D341Med (cell line): ENCODE results near the gene HS3ST5.
"Not testable (repeated sequence)": the region's sequence is repeated elsewhere in the genome, so short reads cannot be mapped to it uniquely, and the experiment has no call there.

Source experiments
- DNase-seq: peaks from one replicate; pipeline ENCODE4 v3.0.0; 2012; ENCODE audit warnings: low spot score

HS3ST5 gene

DNA sequence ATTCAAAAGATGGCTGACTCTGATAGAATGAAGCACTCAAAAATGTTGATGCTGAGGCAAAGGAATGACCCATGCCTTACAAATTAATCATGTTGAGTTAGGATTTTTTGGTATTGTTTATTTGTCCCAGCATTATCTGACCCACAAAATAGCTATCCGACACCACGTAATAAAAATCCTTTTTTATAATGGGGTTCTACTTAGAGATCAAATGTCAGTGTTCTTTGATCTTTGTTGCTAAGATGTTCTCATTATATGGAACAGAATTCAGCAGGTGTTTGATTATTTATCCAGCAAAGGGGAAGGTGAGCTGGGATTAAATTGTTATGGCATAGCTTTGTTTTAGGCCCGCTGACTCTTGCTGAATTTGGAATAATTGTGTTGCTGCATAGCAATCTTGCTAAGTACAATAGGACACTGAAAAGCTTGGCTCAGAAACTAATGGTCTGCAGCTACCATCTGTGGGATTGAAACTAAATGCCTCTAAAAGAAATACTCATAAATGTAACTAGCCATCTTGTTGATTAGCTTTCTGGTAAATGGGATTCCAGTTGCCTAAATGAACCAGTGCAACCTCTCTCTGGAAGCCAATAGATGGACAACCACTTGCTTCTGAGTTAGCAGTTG, 191.6 kb downstream of the HS3ST5 start:
- DNase-seq: no peak

GRCh38 chr6:114149182-114149581, 193.6 kb downstream of the HS3ST5 start:
- not testable (repeated sequence) for DNase-seq

DNA sequence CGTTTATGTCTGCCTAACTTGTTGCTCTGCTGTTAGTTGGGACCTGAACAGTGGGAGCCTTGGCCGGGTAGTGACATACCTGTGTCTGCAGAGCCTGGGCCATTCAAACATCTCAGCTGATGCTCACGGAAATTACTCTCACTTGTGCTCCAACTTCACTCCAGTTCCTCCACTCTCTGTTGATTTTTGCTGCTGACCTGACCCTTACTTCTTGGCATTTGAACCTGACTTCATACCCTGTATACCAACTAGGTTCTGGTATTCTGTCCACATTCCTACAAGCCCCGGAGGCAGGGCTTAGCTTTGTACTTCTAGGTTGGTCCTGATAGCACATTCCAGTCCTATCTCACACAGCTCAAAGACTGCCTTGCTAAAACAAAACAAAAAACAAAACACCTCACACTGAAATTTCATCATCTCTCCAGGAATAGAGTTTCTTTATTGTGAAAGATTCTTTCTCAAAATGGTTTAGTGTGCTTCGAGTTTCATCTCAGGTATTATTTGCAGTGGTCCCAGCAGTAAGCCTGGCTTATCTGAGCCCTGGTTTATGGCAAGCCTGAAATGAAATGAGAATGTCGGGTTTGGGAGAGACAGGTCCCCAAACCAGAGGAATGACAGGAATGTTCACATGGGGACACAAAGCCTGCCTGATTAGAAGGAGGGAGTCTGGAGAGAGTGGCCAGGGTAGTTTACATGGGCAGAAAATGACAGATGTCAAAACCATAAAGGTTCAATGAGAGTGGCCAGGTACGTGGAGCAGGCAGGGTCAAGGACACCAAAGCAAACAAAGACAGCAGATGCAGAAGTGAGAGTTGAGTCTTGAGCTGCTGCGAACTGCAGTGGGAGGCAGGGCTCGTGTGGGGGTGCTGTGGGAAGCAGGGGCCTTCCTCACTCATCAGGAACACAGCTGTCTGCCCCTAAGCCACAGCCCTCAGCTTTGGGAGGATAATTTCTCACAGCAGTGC, 197.7 kb downstream of the HS3ST5 start:
- no peak for DNase-seq

DNA sequence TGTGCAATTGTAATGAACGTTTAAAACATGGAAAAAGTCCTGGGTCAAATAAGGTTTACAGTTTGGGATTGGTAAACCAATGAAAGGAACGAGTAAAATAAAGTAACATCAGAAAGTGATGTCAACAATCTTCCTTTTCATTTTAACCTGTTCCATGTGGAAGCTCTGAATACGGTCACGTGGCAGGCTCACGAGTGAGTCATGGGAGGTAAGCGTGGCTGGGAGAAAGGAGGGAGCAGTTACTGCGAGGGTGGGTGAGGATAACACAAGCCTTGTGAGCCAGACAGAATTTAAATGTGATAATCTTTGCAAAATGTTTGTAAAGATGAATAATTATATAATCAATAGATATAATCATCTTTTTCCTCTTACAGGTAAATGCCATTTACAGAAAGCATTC, 200.6 kb downstream of the HS3ST5 start:
- DNase-seq: no peak

- DNase-seq: no peak
These were observed 202.4 kb downstream of the HS3ST5 start for GRCh38 chr6:114140416-114140815.

- DNase-seq: no peak
These were observed 204.1 kb downstream of the HS3ST5 start for GRCh38 chr6:114138577-114139248.

DNA sequence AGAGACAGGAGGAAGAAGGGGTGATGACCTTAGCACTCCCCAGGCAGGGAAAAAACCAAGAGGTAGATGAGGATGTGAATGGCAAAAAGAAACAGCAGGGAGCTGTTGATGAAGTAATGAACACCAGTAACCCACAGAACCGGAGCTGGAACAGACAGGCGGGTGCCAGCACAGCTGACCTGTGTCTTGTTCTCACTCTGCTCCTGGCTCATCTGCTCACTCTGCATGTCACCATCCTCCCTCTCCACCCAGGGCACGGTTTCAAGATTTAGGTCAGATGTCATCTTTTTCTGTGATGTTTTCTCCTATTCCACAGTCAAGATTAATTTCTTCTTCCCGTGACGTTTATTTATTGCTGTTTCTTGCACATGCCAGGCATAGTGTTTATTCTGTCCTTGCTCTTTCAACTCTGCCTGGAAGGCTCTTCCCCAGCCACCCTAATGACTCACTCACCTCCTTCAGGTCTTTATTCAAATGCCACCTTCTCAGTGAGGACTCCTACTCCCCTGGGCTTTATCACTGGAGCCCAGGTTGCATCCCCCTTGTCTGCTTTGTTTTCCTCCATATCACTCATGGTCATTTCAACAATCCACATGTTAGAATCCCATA, 207.4 kb downstream of the HS3ST5 start:
- DNase-seq: no peak

GRCh38 chr6:114133816-114134215, 209.0 kb downstream of the HS3ST5 start:
- no peak for DNase-seq

- DNase-seq: no peak
These were observed 210.9 kb downstream of the HS3ST5 start for GRCh38 chr6:114131945-114132344.

- DNase-seq: no peak
These were observed 217.2 kb downstream of the HS3ST5 start for GRCh38 chr6:114125576-114125975.

- DNase-seq: no peak
These were observed 220.7 kb downstream of the HS3ST5 start for GRCh38 chr6:114121913-114122662.

- DNase-seq: no peak
These were observed 223.8 kb downstream of the HS3ST5 start for GRCh38 chr6:114119056-114119455.

- no peak for DNase-seq
These were observed 227.2 kb downstream of the HS3ST5 start for GRCh38 chr6:114115652-114116051.

- peak; percentile 59 for DNase-seq
These were observed 234.5 kb downstream of the HS3ST5 start for GRCh38 chr6:114108119-114109002.

DNA sequence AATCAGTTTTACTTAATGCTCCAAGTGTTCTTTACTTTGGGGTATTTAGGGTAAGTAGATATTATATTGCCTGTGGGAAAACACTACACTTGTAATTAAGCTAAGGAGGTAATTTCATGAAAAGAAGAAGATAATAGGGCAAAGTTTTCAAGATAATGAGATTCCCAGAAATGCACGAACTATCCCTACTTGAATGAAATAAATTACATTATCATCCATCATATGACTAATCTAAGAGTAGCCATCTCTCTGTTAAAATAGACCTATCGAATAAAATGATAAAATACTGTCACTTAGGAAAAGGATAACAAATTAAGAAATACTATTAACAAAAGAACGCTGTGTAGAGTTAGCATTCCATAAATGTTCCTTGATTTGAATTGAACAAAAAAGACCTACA, 236.8 kb downstream of the HS3ST5 start:
- no peak for DNase-seq

DNA sequence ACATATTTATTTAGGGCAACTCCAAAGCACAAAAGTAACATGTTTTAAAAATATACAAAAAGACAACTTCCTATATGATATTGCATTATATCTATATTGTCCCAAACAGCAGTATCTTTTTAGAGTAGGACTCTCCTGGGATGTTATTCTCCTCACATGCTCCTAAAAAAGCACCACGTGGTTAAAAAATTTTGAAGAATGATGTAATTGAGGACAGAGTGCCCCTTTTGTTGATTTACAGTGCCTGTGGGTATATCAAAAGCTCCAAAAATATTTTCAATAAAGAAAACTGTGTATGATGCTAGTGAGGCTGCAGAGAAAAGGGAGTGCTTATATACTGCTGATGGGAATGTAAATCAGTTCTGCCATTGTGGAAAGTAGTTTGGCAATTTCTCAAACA, 241.6 kb downstream of the HS3ST5 start:
- no peak for DNase-seq

DNA sequence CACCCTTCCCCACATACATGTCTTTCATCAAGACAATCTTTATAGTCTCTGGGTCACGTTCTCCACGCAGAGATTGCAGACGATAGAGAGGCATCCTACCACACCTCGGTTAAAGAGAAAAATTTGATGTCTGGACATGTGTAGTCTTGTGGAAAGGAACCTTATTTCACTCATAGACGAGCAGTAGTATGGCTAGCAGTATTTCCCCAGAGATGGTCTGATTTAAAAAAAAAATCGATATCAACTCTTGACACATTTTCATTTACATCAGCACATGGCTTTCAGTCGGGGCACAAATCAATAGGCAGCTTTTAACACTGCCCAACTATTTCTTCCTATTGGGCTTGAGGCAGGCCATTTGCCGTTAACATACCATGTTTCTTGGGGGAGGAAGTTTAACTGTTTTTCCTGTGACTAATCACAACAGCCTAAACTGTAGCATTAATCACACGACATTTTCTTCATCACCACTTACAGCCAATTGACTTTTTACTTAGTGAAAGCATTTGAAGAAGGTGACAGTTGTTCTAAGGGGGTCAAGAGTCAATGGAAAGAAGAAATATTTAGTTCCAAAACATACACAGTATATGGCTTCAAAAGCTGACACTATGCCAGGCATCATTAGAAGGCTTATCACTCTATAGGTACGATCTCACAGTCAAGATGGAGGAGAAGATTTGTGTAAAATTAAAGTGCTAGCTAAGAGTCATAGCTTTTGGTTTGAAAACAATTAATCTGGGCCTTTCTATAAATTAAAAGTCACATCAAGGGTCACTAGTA, 242.4 kb downstream of the HS3ST5 start:
- no peak for DNase-seq

DNA sequence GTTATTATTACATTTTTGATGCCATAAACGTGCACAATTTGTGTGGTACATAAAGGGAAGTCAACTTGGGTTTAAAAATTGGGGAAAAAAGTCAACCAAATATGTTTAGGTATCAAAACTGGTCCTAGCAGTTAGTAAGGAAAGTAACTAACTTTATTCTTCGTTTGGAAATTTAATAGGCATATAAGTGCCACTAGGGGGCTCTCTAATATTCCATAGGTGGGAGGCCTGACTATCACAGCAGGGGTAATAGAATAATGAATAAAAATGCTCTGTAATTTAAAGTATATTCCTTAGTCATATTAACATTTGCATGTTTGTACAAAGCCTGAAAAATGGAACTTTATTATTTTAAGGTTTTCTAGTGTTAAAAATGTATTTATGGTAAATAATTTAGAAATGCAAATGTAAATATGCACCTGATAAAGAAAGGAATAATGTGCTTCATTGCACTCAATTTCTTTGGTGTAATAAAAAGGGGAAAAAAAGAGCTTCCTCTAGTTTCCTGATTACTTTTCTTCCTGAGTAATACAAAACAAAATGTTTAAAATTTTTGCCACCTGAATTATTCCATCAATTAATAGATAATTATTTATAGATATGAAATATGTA, 246.2 kb downstream of the HS3ST5 start:
- DNase-seq: peak; percentile 47

DNA sequence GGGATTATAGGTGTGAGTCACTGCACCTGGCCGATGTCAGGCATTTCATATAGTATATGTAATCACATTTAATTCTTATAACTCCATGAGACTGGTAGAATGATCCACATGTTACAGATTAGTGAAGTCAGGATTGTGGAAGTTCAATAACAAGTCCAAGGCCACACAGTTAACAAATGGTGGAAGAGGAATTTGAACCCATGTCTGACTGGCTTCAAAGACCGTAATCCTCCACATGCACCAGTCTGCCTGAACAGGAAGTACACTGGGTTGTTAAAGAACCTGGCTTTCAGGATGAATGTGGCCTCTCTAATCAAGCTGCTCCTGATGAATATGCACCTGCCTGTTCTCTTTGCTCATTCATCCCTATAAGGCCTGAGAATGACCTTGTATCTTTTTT, 249.9 kb downstream of the HS3ST5 start:
- no peak for DNase-seq
